Inferior parietal cortex (tissue), 1 donor: ENCODE measurements around the gene NUP214.
A peak's percentile ranks its signal among the peaks of the same experiment; 100 is the strongest.

Source experiments
- DNase-seq: peaks from one replicate; pipeline ENCODE4 v3.0.0-alpha.2; 2016; ENCODE audit errors: extremely low spot score

Gene NUP214

GRCh38 chr9:131125288-131126058 is at the start of gene NUP214:
Gene NUP214 (plus strand): TSS chr9:131125586. CDS start chr9:131125705, 119 bp downstream.
- DNase-seq, result peak; percentile 100

- no peak for DNase-seq
Observed at GRCh38 chr9:131076347-131077195, 48.8 kb upstream of the NUP214 start.

GRCh38 chr9:131078427-131079366 is 46.7 kb upstream of the NUP214 start:
- no peak for DNase-seq

- DNase-seq, result no peak
Observed at GRCh38 chr9:131080589-131080988, 44.8 kb upstream of the NUP214 start.

GRCh38 chr9:131081868-131082267 is 43.5 kb upstream of the NUP214 start:
- no peak for DNase-seq

GRCh38 chr9:131082774-131083512 is 42.4 kb upstream of the NUP214 start:
- no peak for DNase-seq

GRCh38 chr9:131084661-131085369 is 40.6 kb upstream of the NUP214 start:
- no peak for DNase-seq

- no peak for DNase-seq
Observed at GRCh38 chr9:131085370-131086122, 39.8 kb upstream of the NUP214 start.

GRCh38 chr9:131087354-131087893 is 38.0 kb upstream of the NUP214 start:
- no peak for DNase-seq

- DNase-seq, result no peak
Observed at GRCh38 chr9:131090025-131090787, 35.2 kb upstream of the NUP214 start.

GRCh38 chr9:131091352-131091992 is 33.9 kb upstream of the NUP214 start:
- no peak for DNase-seq

GRCh38 chr9:131092030-131092429 is 33.4 kb upstream of the NUP214 start:
- DNase-seq, result no peak

GRCh38 chr9:131092548-131093440 is 32.6 kb upstream of the NUP214 start:
- DNase-seq, result no peak

- no peak for DNase-seq
Observed at GRCh38 chr9:131094015-131094414, 31.4 kb upstream of the NUP214 start.

GRCh38 chr9:131094622-131095021 is 30.8 kb upstream of the NUP214 start:
- DNase-seq, result no peak

GRCh38 chr9:131095666-131096268 is 29.6 kb upstream of the NUP214 start:
- no peak for DNase-seq
